Endothelial cell of umbilical vein (primary cell): ENCODE measurements around the gene CLRN1. TPM values are rescaled to one million over a fixed set of nuclear protein-coding genes. Genes with fewer than 3 reads are reported as not detected.

Experiments
- BruUV-seq: library from RNA; stranded (reverse); fragments of 400-500 nt; replicated peaks from 2 replicates; lab custom pipeline; 2021; lab: Mats Ljungman, UMichigan
- CTCF ChIA-PET: fragments of 300-600, 350-600 bp; sonication (Branson Sonifier 250); formaldehyde crosslinking; loops from one replicate; lab custom pipeline; 2021; ENCODE audit warnings: antibody characterized with exemption, inconsistent platforms; lab: Charles Lee
- POLR2A ChIA-PET: fragments of 300-600, 350-600 bp; sonication (Branson Sonifier 250); formaldehyde crosslinking; loops from one replicate; lab custom pipeline; 2021; ENCODE audit warnings: antibody characterized with exemption, inconsistent platforms; lab: Charles Lee
- DNase-seq: peaks from one replicate; pipeline ENCODE4 v3.0.0-alpha.2; 2011; ENCODE audit warnings: low read depth, low spot score
- FAIRE-seq: peaks from 2 replicates; lab custom pipeline; 2011; peaks lifted over from hg19 to GRCh38; lab: Jason Lieb, UNC
- H2AFZ ChIP-seq: 2 replicates; pipeline ENCODE4 v1.6.0; 2012; ENCODE audit warnings: low read depth, low read length, control low read depth, inconsistent platforms
- H3K27ac ChIP-seq: 2 replicates; pipeline ENCODE4 v1.5.1; 2011; ENCODE audit warnings: low read depth, mild to moderate bottlenecking, control low read depth, low read length, moderate library complexity; ENCODE audit not compliant: insufficient read depth
- H3K27me3 ChIP-seq, 2 experiments: 2 replicates each; pipeline versions ENCODE4 v1.6.0 to v1.6.1; 2011; ENCODE audit warnings: low read length in 2 of 2, mixed read lengths in 1 of 2; ENCODE audit not compliant: control insufficient read depth in 2 of 2, insufficient read depth in 2 of 2
- H3K36me3 ChIP-seq, 2 experiments: 2 replicates in 1 of 2; 3 replicates in 1 of 2; pipeline ENCODE4 v1.5.1; 2011; ENCODE audit warnings: low read length in 2 of 2, mild to moderate bottlenecking in 1 of 2, moderate library complexity in 1 of 2; ENCODE audit not compliant: control insufficient read depth in 2 of 2, insufficient read depth in 2 of 2; ENCODE audit errors: extremely low read depth in 1 of 2
- H3K4me1 ChIP-seq: 3 replicates; pipeline ENCODE4 v1.5.1; 2011; ENCODE audit warnings: mild to moderate bottlenecking, low read length; ENCODE audit not compliant: control insufficient read depth, insufficient read depth; ENCODE audit errors: extremely low read depth
- H3K4me2 ChIP-seq: 2 replicates; pipeline ENCODE4 v1.6.1; 2011; ENCODE audit warnings: low read length, control low read depth, mixed read lengths; ENCODE audit not compliant: insufficient read depth
- H3K4me3 ChIP-seq, 3 experiments: fragments of 200-600 bp in 1 of 3; sonication (generic), shearing (Covaris generic) in 1 of 3; replicated peaks in 1 of 3; 2 replicates each; pipeline ENCODE4 v1.5.1; 2011 to 2016; ENCODE audit warnings: control low read depth in 3 of 3, low read length in 3 of 3, mild to moderate bottlenecking in 2 of 3, inconsistent platforms in 1 of 3, low read depth in 1 of 3, moderate library complexity in 1 of 3; ENCODE audit not compliant: insufficient read depth in 1 of 3
- H3K79me2 ChIP-seq: 2 replicates; pipeline ENCODE4 v1.6.0; 2012; ENCODE audit warnings: low read length, inconsistent platforms; ENCODE audit not compliant: control insufficient read depth, insufficient read depth
- H3K9ac ChIP-seq: replicated peaks from 2 replicates; pipeline ENCODE3; 2011; ENCODE audit warnings: low read length, control low read depth; ENCODE audit not compliant: insufficient read depth; ENCODE audit errors: extremely low read depth
- H3K9me1 ChIP-seq: replicated peaks from 3 replicates; pipeline ENCODE4 v1.6.0; 2011; ENCODE audit warnings: mild to moderate bottlenecking, low read length; ENCODE audit not compliant: control insufficient read depth, insufficient read depth; ENCODE audit errors: extremely low read depth
- H3K9me3 ChIP-seq: replicated peaks from 2 replicates; pipeline ENCODE4 v1.5.1; 2012; ENCODE audit warnings: low read length, inconsistent platforms; ENCODE audit not compliant: control insufficient read depth, insufficient read depth
- H4K20me1 ChIP-seq: replicated peaks from 2 replicates; pipeline ENCODE3; 2011; ENCODE audit warnings: mild to moderate bottlenecking, low read length; ENCODE audit not compliant: control insufficient read depth, insufficient read depth; ENCODE audit errors: extremely low read depth
- CTCF ChIP-seq, 2 donors: IDR thresholded peaks; 1 replicate in 1 of 2; 2 replicates in 1 of 2; pipeline ENCODE4 v1.5.1; 2011; ENCODE audit warnings: low read length in 2 of 2, mild to moderate bottlenecking in 2 of 2, moderate library complexity in 2 of 2, control low read depth in 1 of 2, inconsistent platforms in 1 of 2, low read depth in 1 of 2; ENCODE audit not compliant: insufficient read depth in 1 of 2; ENCODE audit errors: extremely low read depth in 1 of 2
- EZH2 ChIP-seq: IDR thresholded peaks from 2 replicates; pipeline ENCODE4 v1.6.1; 2012; ENCODE audit warnings: borderline replicate concordance, low read depth, mild to moderate bottlenecking, moderate library complexity, low read length, inconsistent platforms; ENCODE audit not compliant: severe bottlenecking
- FOS ChIP-seq: IDR thresholded peaks from 2 replicates; pipeline ENCODE4 v1.6.1; 2011; ENCODE audit warnings: mild to moderate bottlenecking, low read length, moderate library complexity, borderline replicate concordance; ENCODE audit not compliant: insufficient read depth
- GATA2 ChIP-seq: IDR thresholded peaks from 2 replicates; pipeline ENCODE4 v1.7.0; 2011; ENCODE audit warnings: low read depth, mild to moderate bottlenecking, moderate library complexity, mixed read lengths, low read length; ENCODE audit not compliant: insufficient read length, insufficient read depth
- JUN ChIP-seq: IDR thresholded peaks from 2 replicates; pipeline ENCODE4 v1.6.1; 2011; ENCODE audit warnings: borderline replicate concordance, low read depth; ENCODE audit not compliant: insufficient read length, insufficient read depth
- MAX ChIP-seq: IDR thresholded peaks from 2 replicates; pipeline ENCODE4 v1.6.1; 2011; ENCODE audit not compliant: insufficient read depth, insufficient read length
- MYC ChIP-seq: IDR thresholded peaks from one replicate; pipeline ENCODE4 v1.6.1; 2011; ENCODE audit warnings: mild to moderate bottlenecking, low read depth, low read length
- POLR2A ChIP-seq: IDR thresholded peaks from 2 replicates; pipeline ENCODE4 v1.6.1; 2012; ENCODE audit warnings: low read depth, mild to moderate bottlenecking, control low read depth, low read length
- POLR2AphosphoS5 ChIP-seq: IDR thresholded peaks from 2 replicates; pipeline ENCODE4 v1.6.1; 2012; ENCODE audit warnings: low read depth, mild to moderate bottlenecking, control low read depth, low read length, moderate library complexity; ENCODE audit not compliant: insufficient read depth
- dilution Hi-C: fragments of 300-500 bp; cut with MboI; formaldehyde crosslinking; loops from one replicate; pipeline ENCODE4 v1.15.0; 2019; ENCODE audit warnings: low sequenced_read_pairs; ENCODE audit not compliant: extremely low pct_ligation_motif_present
- intact Hi-C: fragments of 100-400 bp; cut with micrococcal nuclease; formaldehyde crosslinking; loops from one replicate; pipeline ENCODE4 v1.10.0; 2022
- polyA plus RNA-seq, 4 experiments: library from polyadenylated mRNA; depleted of rRNA in 3 of 4; stranded (reverse) in 3 of 4; unstranded in 1 of 4; fragments of >200 nt; gene quantifications; 2 replicates each; pipeline versions ENCODE4 v1.2.1 to v1.2.3, GENCODE V29; 2011 to 2012; ENCODE audit warnings: missing spikeins in 1 of 4
- total RNA-seq: library from RNA; stranded (reverse); gene quantifications from 2 replicates; pipeline ENCODE4 v1.2.3, GENCODE V29; 2021

The CLRN1 gene
- total and polyA plus RNA-seq, 2 donors (not counting 3 experiments of a cell fraction or from before 2014, with no cell fraction given) = not detected

GRCh38 chr3:150912501-150912900 lies 60.0 kb downstream of the CLRN1 start:
- dilution Hi-C loops = no loop called here
- Histone ChIP-seq H3K9ac (no peak overlapping the region), H4K20me1 (no peaks in the 10 kb centered on the region), H3K9me3 (no peaks in the 10 kb centered on the region), H3K4me1 (no peaks in the 10 kb centered on the region), H3K9me1 (no peaks in the 10 kb centered on the region), H3K4me2 (no peak overlapping the region), H2AFZ (no peak overlapping the region), H3K36me3 (no peaks in the 10 kb centered on the region), H3K79me2 (no peaks in the 10 kb centered on the region), H3K27ac (no peak overlapping the region), H3K27me3 (peaks cover 5 to 7% of the 10 kb centered on the region in 2 experiments), H3K4me3 (no peak overlapping the region)
- ChIA-PET POLR2A (no interaction called here), CTCF (no interaction called here)
- intact Hi-C loops = no loop called here
- DNase-seq = no peak
- FAIRE-seq = no peak
- BruUV-seq = no TSS peak
- TF ChIP-seq POLR2AphosphoS5 (no peak), EZH2 (no peak), POLR2A (no peak), JUN (no peak), GATA2 (no peak), MAX (no peak), FOS (no peak), MYC (no peak), CTCF (IDR thresholded peaks at IDR 0.05; ENCODE audit: extremely low read depth in 1 of 2, insufficient read depth in 1 of 2, low read depth in 1 of 2, low read length in 2 of 2) (no peak)
